CMK (cell line): ENCODE measurements around the gene WNT11.

Source experiments
- DNase-seq: peaks from one replicate; pipeline ENCODE4 v3.0.0-alpha.2; 2010; ENCODE audit warnings: low read depth

Gene WNT11

GRCh38 chr11:76206327-76207081, at the start of gene WNT11:
TSS of gene WNT11 (minus strand) at chr11:76206502. CDS start at chr11:76206407, 95 bp downstream.
- no peak for DNase-seq

GRCh38 chr11:76253416-76253815, 47.1 kb upstream of the WNT11 start:
- DNase-seq, result no peak

GRCh38 chr11:76252631-76253070, 46.3 kb upstream of the WNT11 start:
- DNase-seq, result no peak

GRCh38 chr11:76251576-76251975, 45.3 kb upstream of the WNT11 start:
- DNase-seq, result no peak

GRCh38 chr11:76251226-76251575, 44.9 kb upstream of the WNT11 start:
- DNase-seq, result no peak

- no peak for DNase-seq
These were observed 44.4 kb upstream of the WNT11 start for GRCh38 chr11:76250520-76251225.

- DNase-seq, result no peak
These were observed 43.0 kb upstream of the WNT11 start for GRCh38 chr11:76249195-76249741.

- DNase-seq, result no peak
These were observed 41.9 kb upstream of the WNT11 start for GRCh38 chr11:76248210-76248609.

- DNase-seq, result no peak
These were observed 40.8 kb upstream of the WNT11 start for GRCh38 chr11:76247091-76247490.

- DNase-seq, result no peak
These were observed 40.1 kb upstream of the WNT11 start for GRCh38 chr11:76246271-76246933.

- DNase-seq, result no peak
These were observed 39.4 kb upstream of the WNT11 start for GRCh38 chr11:76245720-76246119.

- DNase-seq, result no peak
These were observed 38.1 kb upstream of the WNT11 start for GRCh38 chr11:76244316-76244851.

GRCh38 chr11:76243957-76244285, 37.6 kb upstream of the WNT11 start:
- no peak for DNase-seq

GRCh38 chr11:76243193-76243956, 37.1 kb upstream of the WNT11 start:
- DNase-seq, result no peak

- DNase-seq, result no peak
These were observed 35.9 kb upstream of the WNT11 start for GRCh38 chr11:76242004-76242779.

GRCh38 chr11:76241243-76242000, 35.1 kb upstream of the WNT11 start:
- DNase-seq, result peak; percentile 74

GRCh38 chr11:76240666-76241065, 34.4 kb upstream of the WNT11 start:
- no peak for DNase-seq

GRCh38 chr11:76240161-76240540, 33.8 kb upstream of the WNT11 start:
- no peak for DNase-seq

- DNase-seq, result no peak
These were observed 33.3 kb upstream of the WNT11 start for GRCh38 chr11:76239483-76240160.

GRCh38 chr11:76238551-76238950, 32.2 kb upstream of the WNT11 start:
- DNase-seq, result no peak
